H1 (cell line): ENCODE measurements around the gene BRPF3. TPM values are rescaled to one million over a fixed set of nuclear protein-coding genes. Genes with fewer than 3 reads are reported as not detected.

Experiments used
- CTCF ChIA-PET: fragments of 300-600 bp; sonication (Branson Sonifier 250); formaldehyde crosslinking; loops from one replicate; lab custom pipeline; 2021; ENCODE audit not compliant: partially characterized antibody; lab: Charles Lee
- POLR2A ChIA-PET: fragments of 300-600 bp; sonication (Branson Sonifier 250); formaldehyde crosslinking; loops from one replicate; lab custom pipeline; 2021; ENCODE audit warnings: inconsistent platforms; ENCODE audit not compliant: partially characterized antibody; lab: Charles Lee
- DNase-seq, 2 experiments: peaks; one replicate each; pipeline versions ENCODE4 v3.0.0 to v3.0.0-alpha.2; 2010 to 2022; ENCODE audit warnings: low spot score in 2 of 2, low read depth in 1 of 2, mixed read lengths in 1 of 2
- FAIRE-seq: peaks from 2 replicates; lab custom pipeline; 2011; peaks lifted over from hg19 to GRCh38; lab: Jason Lieb, UNC
- H2AFZ ChIP-seq: 2 replicates; pipeline ENCODE4 v1.8.1; 2012; ENCODE audit warnings: low read length, inconsistent platforms
- H2AK5ac ChIP-seq: 2 replicates; pipeline ENCODE4 v1.6.1; 2013; ENCODE audit warnings: low read depth, low read length
- H2BK120ac ChIP-seq: replicated peaks from 2 replicates; pipeline ENCODE3; 2013; ENCODE audit warnings: low read depth, low read length, inconsistent platforms
- H2BK12ac ChIP-seq: 2 replicates; pipeline ENCODE4 v1.6.1; 2013; ENCODE audit warnings: low read depth, low read length
- H2BK15ac ChIP-seq: 2 replicates; pipeline ENCODE4 v1.6.1; 2013; ENCODE audit warnings: low read length
- H2BK20ac ChIP-seq: 2 replicates; pipeline ENCODE4 v1.6.1; 2013; ENCODE audit warnings: low read length
- H2BK5ac ChIP-seq: 2 replicates; pipeline ENCODE4 v1.6.1; 2013; ENCODE audit warnings: low read depth, low read length
- H3K14ac ChIP-seq: 2 replicates; pipeline ENCODE4 v1.6.1; 2013; ENCODE audit warnings: inconsistent platforms; ENCODE audit not compliant: insufficient read length
- H3K18ac ChIP-seq: 2 replicates; pipeline ENCODE4 v1.6.1; 2013; ENCODE audit warnings: low read length; ENCODE audit errors: extremely low read depth
- H3K23ac ChIP-seq: 2 replicates; pipeline ENCODE4 v1.6.1; 2013; ENCODE audit warnings: inconsistent platforms; ENCODE audit not compliant: insufficient read length
- H3K23me2 ChIP-seq: 2 replicates; pipeline ENCODE4 v1.6.1; 2013; ENCODE audit warnings: low read depth, low read length
- H3K27ac ChIP-seq: 2 replicates; pipeline ENCODE4 v1.6.1; 2011; ENCODE audit warnings: low read depth, low read length, inconsistent platforms
- H3K27me3 ChIP-seq, 4 experiments: replicated peaks in 1 of 4; 1 replicate in 1 of 4; 2 replicates in 3 of 4; pipeline versions ENCODE4 v1.6.1 to v1.8.1; 2011 to 2013; ENCODE audit warnings: low read length in 3 of 4, mild to moderate bottlenecking in 3 of 4, inconsistent platforms in 2 of 4, mixed read lengths in 2 of 4, moderate library complexity in 1 of 4; ENCODE audit not compliant: control insufficient read depth in 3 of 4, insufficient read depth in 3 of 4; ENCODE audit errors: extremely low read depth in 1 of 4
- H3K36me3 ChIP-seq, 4 experiments: 2 replicates each; pipeline versions ENCODE4 v1.6.1 to v1.8.1; 2011 to 2013; ENCODE audit warnings: mild to moderate bottlenecking in 4 of 4, low read length in 3 of 4, moderate library complexity in 2 of 4, control low read depth in 1 of 4, inconsistent platforms in 1 of 4; ENCODE audit not compliant: insufficient read depth in 4 of 4, control insufficient read depth in 2 of 4
- H3K4ac ChIP-seq: replicated peaks from 2 replicates; pipeline ENCODE3; 2013; ENCODE audit warnings: low read length, low read depth, mixed read lengths, inconsistent platforms; ENCODE audit not compliant: insufficient read length
- H3K4me1 ChIP-seq, 4 experiments: replicated peaks in 1 of 4; 1 replicate in 1 of 4; 2 replicates in 3 of 4; pipeline versions ENCODE4 v1.6.1 to v1.8.1; 2011 to 2013; ENCODE audit warnings: low read length in 3 of 4, inconsistent platforms in 2 of 4, mixed read lengths in 1 of 4; ENCODE audit not compliant: insufficient read depth in 4 of 4, control insufficient read depth in 3 of 4
- H3K4me2 ChIP-seq, 2 experiments: 2 replicates each; pipeline versions ENCODE4 v1.6.1 to v1.8.1; 2011 to 2013; ENCODE audit warnings: low read depth in 2 of 2, low read length in 2 of 2, control low read depth in 1 of 2, inconsistent platforms in 1 of 2, mild to moderate bottlenecking in 1 of 2; ENCODE audit not compliant: insufficient read depth in 1 of 2
- H3K4me3 ChIP-seq, 4 experiments: fragments of 200-600, 300-600 bp in 1 of 4; sonication (generic), shearing (Covaris generic), sonication (Bioruptor Twin) in 1 of 4; 2 replicates each; pipeline versions ENCODE4 v1.5.1 to v1.8.1; 2011 to 2016; ENCODE audit warnings: low read length in 4 of 4, low read depth in 3 of 4, control low read depth in 2 of 4, inconsistent platforms in 2 of 4, mild to moderate bottlenecking in 2 of 4, mixed read lengths in 1 of 4, moderate library complexity in 1 of 4; ENCODE audit not compliant: insufficient read depth in 2 of 4; ENCODE audit errors: extremely low read depth in 1 of 4
- H3K56ac ChIP-seq: replicated peaks from 2 replicates; pipeline ENCODE3; 2013; ENCODE audit warnings: low read depth, mild to moderate bottlenecking, mixed read lengths, low read length, inconsistent platforms; ENCODE audit not compliant: insufficient read length
- H3K79me1 ChIP-seq: 2 replicates; pipeline ENCODE4 v1.6.1; 2013; ENCODE audit warnings: low read depth, low read length, control low read depth
- H3K79me2 ChIP-seq, 2 experiments: 2 replicates each; pipeline versions ENCODE4 v1.6.1 to v1.8.1; 2012 to 2013; ENCODE audit warnings: low read length in 2 of 2, mild to moderate bottlenecking in 2 of 2, inconsistent platforms in 1 of 2; ENCODE audit not compliant: insufficient read depth in 2 of 2, control insufficient read depth in 1 of 2
- H3K9ac ChIP-seq, 4 experiments: replicated peaks in 1 of 4; 1 replicate in 1 of 4; 2 replicates in 3 of 4; pipeline versions ENCODE4 v1.6.1 to v1.8.1; 2011 to 2013; ENCODE audit warnings: low read depth in 3 of 4, low read length in 3 of 4, control low read depth in 2 of 4, mild to moderate bottlenecking in 2 of 4, moderate library complexity in 2 of 4, inconsistent platforms in 1 of 4; ENCODE audit errors: extremely low read depth in 1 of 4
- H3K9me3 ChIP-seq, 2 experiments: 2 replicates each; pipeline versions ENCODE4 v1.6.1 to v1.8.1; 2012 to 2013; ENCODE audit warnings: mild to moderate bottlenecking in 2 of 2, moderate library complexity in 2 of 2, control low read depth in 1 of 2, inconsistent platforms in 1 of 2, low read depth in 1 of 2, low read length in 1 of 2, mixed read lengths in 1 of 2; ENCODE audit not compliant: insufficient read depth in 2 of 2
- H4K20me1 ChIP-seq, 2 experiments: replicated peaks in 1 of 2; 2 replicates each; pipeline versions ENCODE3 to v1.8.1; 2011 to 2013; ENCODE audit warnings: inconsistent platforms in 2 of 2, low read length in 2 of 2, mild to moderate bottlenecking in 1 of 2; ENCODE audit not compliant: insufficient read depth in 2 of 2, control insufficient read depth in 1 of 2
- H4K5ac ChIP-seq: 2 replicates; pipeline ENCODE4 v1.6.1; 2013; ENCODE audit warnings: low read length, low read depth, mixed read lengths, inconsistent platforms; ENCODE audit not compliant: insufficient read length
- H4K8ac ChIP-seq: 2 replicates; pipeline ENCODE4 v1.8.0; 2013; ENCODE audit warnings: mild to moderate bottlenecking, moderate library complexity, low read length, inconsistent platforms; ENCODE audit not compliant: insufficient read depth; ENCODE audit errors: extremely low read depth
- H4K91ac ChIP-seq: replicated peaks from 2 replicates; pipeline ENCODE3; 2013; ENCODE audit warnings: low read length, mixed read lengths, inconsistent platforms; ENCODE audit not compliant: insufficient read length
- ASH2L ChIP-seq: fragments of 200-600, 300-600 bp; sonication (generic); IDR thresholded peaks from one replicate; pipeline ENCODE4 v1.7.1; 2017; ENCODE audit warnings: low read length
- EGR1 ChIP-seq: IDR thresholded peaks from 2 replicates; pipeline ENCODE4 v1.6.1; 2011; ENCODE audit warnings: low read depth, low read length, borderline replicate concordance
- JUND ChIP-seq: IDR thresholded peaks from 2 replicates; pipeline ENCODE4 v1.6.1; 2011; ENCODE audit warnings: mild to moderate bottlenecking, improper control_type of control experiment, low read length
- KDM4A ChIP-seq: IDR thresholded peaks from one replicate; pipeline ENCODE4 v1.7.1; 2012; ENCODE audit warnings: low read depth, mild to moderate bottlenecking, moderate library complexity, low read length, inconsistent platforms; ENCODE audit not compliant: severe bottlenecking
- MAFK ChIP-seq: IDR thresholded peaks from 2 replicates; pipeline ENCODE4 v1.6.1; 2012; ENCODE audit warnings: low read depth, mild to moderate bottlenecking, improper control_type of control experiment, low read length
- NRF1 ChIP-seq: IDR thresholded peaks from 2 replicates; pipeline ENCODE4 v1.6.1; 2011; ENCODE audit warnings: mild to moderate bottlenecking, low read depth, low read length, improper control_type of control experiment
- POLR2AphosphoS5 ChIP-seq: IDR thresholded peaks from 2 replicates; pipeline ENCODE4 v1.6.1; 2011; ENCODE audit warnings: low read depth, low read length
- RFX5 ChIP-seq: IDR thresholded peaks from 2 replicates; pipeline ENCODE4 v1.6.1; 2011; ENCODE audit warnings: low read depth, low read length, improper control_type of control experiment, borderline replicate concordance
- SUZ12 ChIP-seq: fragments of 200-600 bp; sonication (generic); IDR thresholded peaks from 2 replicates; pipeline ENCODE4 v1.6.1; 2012; ENCODE audit warnings: mild to moderate bottlenecking, inconsistent platforms, low read length, moderate library complexity, mixed read lengths
- ZNF274 ChIP-seq: IDR thresholded peaks from 2 replicates; pipeline ENCODE4 v1.7.0; 2012; ENCODE audit warnings: low read length, borderline replicate concordance; ENCODE audit errors: extremely low read depth
- WGBS, 2 experiments: shearing (Covaris generic) in 1 of 2; methylation state at CpG; one replicate each; pipeline versions ENCODE4 v1.1.6 to v1.1.7; 2013 to 2015; ENCODE audit warnings: low lambda C conversion rate in 2 of 2, mixed read lengths in 2 of 2, inconsistent platforms in 1 of 2, low coverage in 1 of 2, missing lambda C conversion rate in 1 of 2; ENCODE audit not compliant: insufficient replicate concordance in 2 of 2, insufficient coverage in 1 of 2, insufficient read length in 1 of 2; ENCODE audit errors: extremely low coverage in 1 of 2, missing lambda C conversion rate in 1 of 2; 5-methylcytosine and 5-hydroxymethylcytosine counted together
- polyA plus RNA-seq, 7 experiments: library from polyadenylated mRNA; depleted of rRNA in 3 of 7; stranded (reverse) in 5 of 7; unstranded in 2 of 7; fragments of >200 nt in 5 of 7; fragments of 200-250 nt in 2 of 7; gene quantifications; 1 replicate in 5 of 7; 2 replicates in 1 of 7; 4 replicates in 1 of 7; pipeline versions ENCODE4 v1.2.1 to v1.2.3, GENCODE V29; 2011 to 2013; ENCODE audit warnings: missing spikeins in 2 of 7, mixed read lengths in 2 of 7
- total RNA-seq: library from RNA; stranded (reverse); fragmentation: NEBNext Ultra II Directional; extraction: Animal tissue kit (Norgen Biotek cat#: 25700); gene quantifications from 2 replicates; pipeline ENCODE4 v1.2.1, GENCODE V29; 2021
- TF ChIP-seq, protein P1 (sequence below): IDR thresholded peaks from 2 replicates; pipeline ENCODE4 v1.6.1; 2011; ENCODE audit warnings: low read length, improper control_type of control experiment

The BRPF3 gene
- total and polyA plus RNA-seq, 2 of the 8 experiments (the other 6 are each of a cell fraction or from before 2014, with no cell fraction given), result 26.0 to 37.5 TPM

- Histone ChIP-seq H3K4me3 (no peak overlapping the region), H3K23me2 (no peaks in the 10 kb centered on the region), H2BK120ac (no peak overlapping the region), H2BK5ac (no peak overlapping the region), H2BK12ac (no peak overlapping the region), H3K56ac (no peak overlapping the region), H4K20me1 (no peaks in the 10 kb centered on the region), H2BK20ac (no peak overlapping the region), H3K4me2 (no peak overlapping the region), H3K4ac (no peak overlapping the region), H4K91ac (no peak overlapping the region), H3K9ac (no peak overlapping the region), H3K18ac (no peak overlapping the region), H3K79me2 (no peaks in the 10 kb centered on the region), H4K5ac (no peak overlapping the region), H3K9me3 (no peaks in the 10 kb centered on the region), H4K8ac (no peak overlapping the region), H2AK5ac (no peak overlapping the region), H3K23ac (no peak overlapping the region), H3K36me3 (no peaks in the 10 kb centered on the region), H3K79me1 (no peaks in the 10 kb centered on the region), H2BK15ac (no peak overlapping the region), H2AFZ (no peak overlapping the region), H3K27me3 (no peaks in the 10 kb centered on the region), H3K4me1 (no peaks in the 10 kb centered on the region)
- POLR2A ChIA-PET, result no interaction called here
- WGBS, 2 experiments, result 88% methylated on average over 2 of the region's 2 CpGs; no CpG with 5 or more reads in 1 of the 2 experiments
- CTCF ChIA-PET, result interaction anchor here (0.5 to 1.6 kb wide), 4 partner anchors 9 to 33 kb away, joined by 3 to 4 read pairs (median 3); no protein-coding TSS in a partner anchor
- FAIRE-seq, result no peak
- DNase-seq, result no peak
- TF ChIP-seq POLR2AphosphoS5 (no peak), EGR1 (no peak), MAFK (no peak), NRF1 (no peak), ZNF274 (no peak), ASH2L (no peak), SUZ12 (no peak), KDM4A (no peak), RFX5 (no peak), JUND (no peak)
- TF ChIP-seq, protein P1, sequence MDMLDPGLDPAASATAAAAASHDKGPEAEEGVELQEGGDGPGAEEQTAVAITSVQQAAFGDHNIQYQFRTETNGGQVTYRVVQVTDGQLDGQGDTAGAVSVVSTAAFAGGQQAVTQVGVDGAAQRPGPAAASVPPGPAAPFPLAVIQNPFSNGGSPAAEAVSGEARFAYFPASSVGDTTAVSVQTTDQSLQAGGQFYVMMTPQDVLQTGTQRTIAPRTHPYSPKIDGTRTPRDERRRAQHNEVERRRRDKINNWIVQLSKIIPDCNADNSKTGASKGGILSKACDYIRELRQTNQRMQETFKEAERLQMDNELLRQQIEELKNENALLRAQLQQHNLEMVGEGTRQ, result no peak
- TF ChIP-seq, all 59 proteins: peak for 0
- Histone ChIP-seq H3K14ac (no peak overlapping the region), H3K27ac (no peak overlapping the region)
Measured at GRCh38 chr6:36171573-36171972, 25.0 kb upstream of the BRPF3 start.
